CD14-positive monocyte (primary cell): ENCODE measurements around the gene FDXACB1. TPM values are rescaled to one million over a fixed set of nuclear protein-coding genes. Genes with fewer than 3 reads are reported as not detected.

Source experiments
- DNase-seq, 3 donors: peaks; one replicate each; pipeline ENCODE4 v3.0.0-alpha.2; 2011 to 2022
- H2AFZ ChIP-seq: 2 replicates; pipeline ENCODE4 v1.6.0; 2012; ENCODE audit warnings: mild to moderate bottlenecking, low read depth, low read length, inconsistent platforms; ENCODE audit not compliant: insufficient read depth, poor library complexity, severe bottlenecking
- H3K27ac ChIP-seq, 2 donors: 1 replicate in 1 of 2; 2 replicates in 1 of 2; pipeline ENCODE4 v1.5.1; 2012 to 2013; ENCODE audit warnings: low read length in 2 of 2, control low read depth in 1 of 2, inconsistent platforms in 1 of 2, low read depth in 1 of 2, mild to moderate bottlenecking in 1 of 2
- H3K27me3 ChIP-seq, 2 donors: one replicate each; pipeline versions ENCODE4 v1.6.0 to v1.6.1; 2011 to 2013; ENCODE audit warnings: low read length in 2 of 2; ENCODE audit not compliant: control insufficient read depth in 2 of 2, insufficient read depth in 2 of 2
- H3K36me3 ChIP-seq, 2 donors: replicated peaks in 1 of 2; 1 replicate in 1 of 2; 2 replicates in 1 of 2; pipeline versions ENCODE4 v1.5.1 to v1.6.1; 2012 to 2013; ENCODE audit warnings: low read length in 2 of 2, control low read depth in 1 of 2, inconsistent platforms in 1 of 2, mild to moderate bottlenecking in 1 of 2; ENCODE audit not compliant: insufficient read depth in 2 of 2, control insufficient read depth in 1 of 2
- H3K4me1 ChIP-seq, 2 donors: 1 replicate in 1 of 2; 2 replicates in 1 of 2; pipeline versions ENCODE4 v1.5.1 to v1.6.1; 2012 to 2013; ENCODE audit warnings: low read length in 2 of 2, control low read depth in 1 of 2, inconsistent platforms in 1 of 2, mild to moderate bottlenecking in 1 of 2, moderate library complexity in 1 of 2; ENCODE audit not compliant: insufficient read depth in 2 of 2, control insufficient read depth in 1 of 2
- H3K4me2 ChIP-seq: replicated peaks from 2 replicates; pipeline ENCODE3; 2012; ENCODE audit warnings: low read length, moderate library complexity, mild to moderate bottlenecking; ENCODE audit not compliant: poor library complexity, severe bottlenecking; ENCODE audit errors: extremely low read depth
- H3K4me3 ChIP-seq, 3 experiments: fragments of 200-600 bp in 1 of 3; sonication (generic) in 1 of 3; replicated peaks in 1 of 3; 1 replicate in 2 of 3; 2 replicates in 1 of 3; pipeline ENCODE4 v1.5.1; 2011 to 2013; ENCODE audit warnings: low read length in 3 of 3, mild to moderate bottlenecking in 3 of 3, control low read depth in 2 of 3, low read depth in 2 of 3, inconsistent platforms in 1 of 3, moderate library complexity in 1 of 3
- H3K79me2 ChIP-seq: 2 replicates; pipeline ENCODE4 v1.6.0; 2012; ENCODE audit warnings: mild to moderate bottlenecking, control low read depth, inconsistent platforms, low read length, moderate library complexity; ENCODE audit not compliant: insufficient read depth
- H3K9ac ChIP-seq: 2 replicates; pipeline ENCODE4 v1.6.0; 2017; ENCODE audit warnings: low read length, mild to moderate bottlenecking; ENCODE audit not compliant: insufficient read depth, poor library complexity, severe bottlenecking
- H3K9me3 ChIP-seq, 2 donors: replicated peaks in 1 of 2; 1 replicate in 1 of 2; 2 replicates in 1 of 2; pipeline versions ENCODE4 v1.5.1 to v1.6.1; 2012 to 2013; ENCODE audit warnings: low read length in 2 of 2, control low read depth in 1 of 2; ENCODE audit not compliant: control insufficient read depth in 1 of 2, insufficient read depth in 1 of 2
- H4K20me1 ChIP-seq: 2 replicates; pipeline ENCODE4 v1.6.0; 2012; ENCODE audit warnings: mild to moderate bottlenecking, low read length, control low read depth, moderate library complexity; ENCODE audit not compliant: insufficient read depth
- H3K27ac Mint-ChIP-seq, 7 donors: one replicate each; pipeline ENCODE4 v1.8.0; 2020; ENCODE audit warnings: mild to moderate bottlenecking in 7 of 7, mixed read lengths in 7 of 7, moderate library complexity in 6 of 7, inconsistent platforms in 2 of 7
- H3K27me3 Mint-ChIP-seq, 3 donors: one replicate each; pipeline ENCODE4 v1.8.0; 2021 to 2022; ENCODE audit warnings: low read depth in 3 of 3, mild to moderate bottlenecking in 3 of 3, mixed read lengths in 3 of 3, moderate library complexity in 3 of 3, inconsistent platforms in 1 of 3
- H3K36me3 Mint-ChIP-seq, 2 donors: one replicate each; pipeline ENCODE4 v1.8.0; 2020; ENCODE audit warnings: mixed read lengths in 2 of 2, inconsistent platforms in 1 of 2, mild to moderate bottlenecking in 1 of 2
- H3K4me1 Mint-ChIP-seq: one replicate; pipeline ENCODE4 v1.8.0; 2020; ENCODE audit warnings: mild to moderate bottlenecking, mixed read lengths
- H3K4me3 Mint-ChIP-seq, 2 donors: one replicate each; pipeline ENCODE4 v1.8.0; 2020; ENCODE audit warnings: mild to moderate bottlenecking in 2 of 2, mixed read lengths in 2 of 2, moderate library complexity in 1 of 2
- H3K9me3 Mint-ChIP-seq, 7 donors: one replicate each; pipeline ENCODE4 v1.8.0; 2020 to 2022; ENCODE audit warnings: mixed read lengths in 7 of 7, mild to moderate bottlenecking in 6 of 7, moderate library complexity in 6 of 7, inconsistent platforms in 2 of 7
- WGBS: methylation state at CpG from one replicate; pipeline ENCODE4 v1.1.5; 2013; ENCODE audit warnings: missing lambda C conversion rate; ENCODE audit not compliant: insufficient coverage; 5-methylcytosine and 5-hydroxymethylcytosine counted together
- intact Hi-C, 2 donors: fragments of 100-400 bp; cut with micrococcal nuclease; formaldehyde crosslinking; loops; one replicate each; pipeline versions ENCODE4 v1.15.0 to v1.15.1; 2023
- polyA plus RNA-seq, 3 donors: library from polyadenylated mRNA; depleted of rRNA in 1 of 3; unstranded in 2 of 3; stranded (reverse) in 1 of 3; fragments of 300-500 nt in 2 of 3; fragments of >200 nt in 1 of 3; fragmentation: Illumina TruSeq in 2 of 3; gene quantifications; 1 replicate in 2 of 3; 2 replicates in 1 of 3; pipeline ENCODE4 v1.2.3, GENCODE V29; 2012 to 2021
- TF ChIP-seq, protein P1 (sequence below): fragments of 200-600 bp; IDR thresholded peaks from one replicate; pipeline ENCODE4 v1.8.0; 2022; ENCODE audit warnings: antibody characterized with exemption, mild to moderate bottlenecking

FDXACB1 gene
- polyA plus RNA-seq, 3 donors = 1.9 to 2.3 (median 2.0) TPM

DNA sequence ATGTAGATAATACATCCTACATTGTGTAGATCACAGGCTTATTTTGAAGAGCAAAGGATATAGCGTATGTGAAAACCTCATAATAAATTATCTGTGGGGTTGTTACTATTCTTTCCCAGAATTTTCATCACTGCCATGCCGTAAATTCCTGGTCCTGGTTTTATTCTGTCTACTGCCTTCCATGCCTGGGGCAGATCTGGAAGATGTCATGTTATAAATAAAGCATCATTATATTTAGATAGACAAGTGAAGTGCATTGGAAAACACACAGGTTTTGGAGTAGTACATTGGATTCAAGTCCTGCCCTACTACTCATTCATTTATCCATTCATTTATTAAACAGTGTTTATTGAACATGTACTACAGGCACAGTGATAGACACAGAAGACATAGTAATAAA is 41.9 kb upstream of the FDXACB1 start:
- intact Hi-C loops = loop anchor here (10.0 kb wide), 2 partner anchors 164 to 1394 kb away; partner anchors contain the start of genes SDHD (in 1 of the 2), TIMM8B (in 1 of the 2) and TTC12 (in 1 of the 2)
- Histone ChIP-seq H3K27ac (no peak overlapping the region), H3K4me3 (no peak overlapping the region), H3K9me3 (no peaks in the 10 kb centered on the region), H2AFZ (no peak overlapping the region), H3K36me3 (no peaks in the 10 kb centered on the region), H3K79me2 (no peaks in the 10 kb centered on the region), H3K4me1 (peaks cover 13 to 27% of the 10 kb centered on the region in 2 donors), H3K9ac (no peak overlapping the region), H3K27me3 (peaks cover 0 to 2% of the 10 kb centered on the region in 2 donors), H4K20me1 (no peaks in the 10 kb centered on the region), H3K4me2 (no peak overlapping the region)
- H3K27me3 Mint-ChIP-seq = peaks cover 8 to 15% (median 14%) of the 10 kb centered on the region in 3 donors
- peaks cover 0 to 2% (median 0%) of the 10 kb centered on the region in 7 donors for H3K9me3 Mint-ChIP-seq
- no peak overlapping the region for H3K27ac Mint-ChIP-seq
- H3K36me3 Mint-ChIP-seq = peaks cover 0 to 3% of the 10 kb centered on the region in 2 donors
- H3K4me3 Mint-ChIP-seq = no peak overlapping the region
- no CpG with 5 or more reads among the region's 2 CpGs for WGBS
- H3K4me1 Mint-ChIP-seq = peaks cover 23% of the 10 kb centered on the region
- DNase-seq = no peak
- TF ChIP-seq, protein P1, sequence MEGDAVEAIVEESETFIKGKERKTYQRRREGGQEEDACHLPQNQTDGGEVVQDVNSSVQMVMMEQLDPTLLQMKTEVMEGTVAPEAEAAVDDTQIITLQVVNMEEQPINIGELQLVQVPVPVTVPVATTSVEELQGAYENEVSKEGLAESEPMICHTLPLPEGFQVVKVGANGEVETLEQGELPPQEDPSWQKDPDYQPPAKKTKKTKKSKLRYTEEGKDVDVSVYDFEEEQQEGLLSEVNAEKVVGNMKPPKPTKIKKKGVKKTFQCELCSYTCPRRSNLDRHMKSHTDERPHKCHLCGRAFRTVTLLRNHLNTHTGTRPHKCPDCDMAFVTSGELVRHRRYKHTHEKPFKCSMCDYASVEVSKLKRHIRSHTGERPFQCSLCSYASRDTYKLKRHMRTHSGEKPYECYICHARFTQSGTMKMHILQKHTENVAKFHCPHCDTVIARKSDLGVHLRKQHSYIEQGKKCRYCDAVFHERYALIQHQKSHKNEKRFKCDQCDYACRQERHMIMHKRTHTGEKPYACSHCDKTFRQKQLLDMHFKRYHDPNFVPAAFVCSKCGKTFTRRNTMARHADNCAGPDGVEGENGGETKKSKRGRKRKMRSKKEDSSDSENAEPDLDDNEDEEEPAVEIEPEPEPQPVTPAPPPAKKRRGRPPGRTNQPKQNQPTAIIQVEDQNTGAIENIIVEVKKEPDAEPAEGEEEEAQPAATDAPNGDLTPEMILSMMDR = no peak

DNA sequence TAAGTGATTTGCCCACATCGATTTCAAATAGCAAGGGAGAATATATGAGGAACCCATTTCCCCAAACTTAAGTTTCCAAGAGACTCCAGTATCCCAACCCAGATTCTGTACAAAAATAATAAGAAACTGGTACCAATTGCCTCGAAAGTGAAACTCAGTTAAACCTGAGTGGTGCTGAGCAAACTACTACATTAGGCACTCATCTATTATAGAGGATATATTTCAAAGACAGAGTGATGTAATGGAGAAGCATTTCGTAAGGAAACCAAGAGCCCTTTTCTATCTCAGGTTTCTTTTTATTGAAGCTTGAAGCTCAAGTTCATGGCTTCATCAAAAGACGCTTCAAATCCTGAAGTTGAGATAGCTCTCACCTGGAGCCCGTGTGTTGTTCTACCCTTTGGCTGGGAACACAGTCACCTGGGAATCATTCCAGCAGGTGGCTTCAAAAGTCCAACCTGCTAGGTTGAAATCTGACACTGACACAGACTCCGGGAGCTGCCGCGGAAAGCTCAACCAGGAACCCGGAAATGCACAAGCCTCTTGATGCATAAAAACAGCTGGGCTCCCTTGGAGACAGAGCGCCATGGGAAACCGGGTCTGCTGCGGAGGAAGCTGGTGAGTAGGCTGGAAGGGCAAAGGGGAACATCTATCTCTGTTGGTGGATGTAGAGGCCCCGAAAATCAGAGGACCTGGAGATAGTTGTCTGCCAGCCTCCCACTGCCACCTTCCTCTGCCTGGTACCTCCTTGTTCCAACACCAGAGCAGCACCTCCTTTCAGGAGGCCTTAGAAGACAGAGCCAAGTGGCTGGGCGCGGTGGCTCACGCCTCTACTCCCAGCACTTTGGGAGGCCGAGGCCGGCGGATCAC is 39.7 kb upstream of the FDXACB1 start, which contains the start of gene C11orf52:
C11orf52 (plus strand) TSS at position 524 of the 867 bp plus-strand sequence; CDS start at position 584, 60 bp downstream.
- Histone ChIP-seq H3K27me3 (peaks cover 3 to 9% of the 10 kb centered on the region in 2 donors), H3K4me3 (no peak within 1 kb of the TSS), H3K4me2 (peak within 1 kb of the TSS; percentile 33), H3K27ac (no peak within 1 kb of the TSS), H3K4me1 (peaks cover 13 to 25% of the 10 kb centered on the region in 2 donors), H4K20me1 (no peaks in the 10 kb centered on the region), H3K9ac (no peak within 1 kb of the TSS), H2AFZ (peak within 1 kb of the TSS; percentile 30), H3K79me2 (no peaks in the 10 kb centered on the region), H3K9me3 (no peaks in the 10 kb centered on the region), H3K36me3 (no peaks in the 10 kb centered on the region)
- no peak within 1 kb of the TSS for H3K27ac Mint-ChIP-seq
- H3K9me3 Mint-ChIP-seq = peaks cover 0 to 2% (median 0%) of the 10 kb centered on the region in 7 donors
- TF ChIP-seq, protein P1 = no peak
- H3K36me3 Mint-ChIP-seq = no peaks in the 10 kb centered on the region
- intact Hi-C loops = no loop called here
- H3K4me3 Mint-ChIP-seq = no peak within 1 kb of the TSS
- H3K27me3 Mint-ChIP-seq = peaks cover 19 to 31% (median 24%) of the 10 kb centered on the region in 3 donors
- DNase-seq = no peak
- 79% methylated on average over 15 of the region's 19 CpGs for WGBS
- peaks cover 19% of the 10 kb centered on the region for H3K4me1 Mint-ChIP-seq
